ENCODE results near the gene NUB1.

DNA sequence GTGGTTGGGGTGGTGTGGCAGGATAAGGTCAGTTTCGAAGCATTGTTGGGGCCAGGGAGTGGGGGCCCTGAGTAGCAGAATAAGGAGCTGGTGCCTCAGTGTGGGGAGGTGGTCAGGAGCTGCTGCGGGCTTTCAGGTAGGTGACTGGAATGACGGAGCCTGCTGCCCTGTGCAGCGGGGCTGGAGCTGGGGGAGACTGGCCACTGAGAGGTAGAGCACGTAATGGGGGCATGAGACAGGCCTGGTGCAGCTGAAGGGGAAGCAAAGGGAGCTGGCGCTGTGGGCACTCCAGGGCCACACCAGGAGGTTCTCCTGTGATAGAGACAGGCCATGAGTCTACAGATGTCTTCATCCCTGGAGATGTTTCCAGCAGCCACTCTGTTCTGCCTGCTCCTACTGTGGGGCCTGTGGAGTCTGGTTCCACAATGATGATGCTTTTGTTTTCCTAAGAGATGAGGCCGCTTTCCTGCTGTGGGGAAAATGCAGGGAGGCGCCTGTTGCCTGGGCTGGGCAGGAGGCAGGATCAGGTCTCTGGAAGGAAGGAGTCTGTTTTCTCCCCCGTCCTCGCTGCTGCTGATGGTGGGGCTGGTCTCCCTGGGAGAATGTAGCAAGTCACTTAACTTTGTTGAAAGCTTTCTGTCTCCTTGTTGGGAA is 31.1 kb downstream of the NUB1 start:
- TF ChIP-seq CTCF (IDR thresholded peaks at IDR 0.05) (no peak), POLR2A (IDR thresholded peaks at IDR 0.05) (no peak)
